ENCODE results near the gene SYNPO2. TPM values are rescaled to one million over a fixed set of nuclear protein-coding genes. Genes with fewer than 3 reads are reported as not detected.

The SYNPO2 gene
- total RNA-seq, 2 donors from 2014 or later, result 9.5 to 266 TPM

DNA sequence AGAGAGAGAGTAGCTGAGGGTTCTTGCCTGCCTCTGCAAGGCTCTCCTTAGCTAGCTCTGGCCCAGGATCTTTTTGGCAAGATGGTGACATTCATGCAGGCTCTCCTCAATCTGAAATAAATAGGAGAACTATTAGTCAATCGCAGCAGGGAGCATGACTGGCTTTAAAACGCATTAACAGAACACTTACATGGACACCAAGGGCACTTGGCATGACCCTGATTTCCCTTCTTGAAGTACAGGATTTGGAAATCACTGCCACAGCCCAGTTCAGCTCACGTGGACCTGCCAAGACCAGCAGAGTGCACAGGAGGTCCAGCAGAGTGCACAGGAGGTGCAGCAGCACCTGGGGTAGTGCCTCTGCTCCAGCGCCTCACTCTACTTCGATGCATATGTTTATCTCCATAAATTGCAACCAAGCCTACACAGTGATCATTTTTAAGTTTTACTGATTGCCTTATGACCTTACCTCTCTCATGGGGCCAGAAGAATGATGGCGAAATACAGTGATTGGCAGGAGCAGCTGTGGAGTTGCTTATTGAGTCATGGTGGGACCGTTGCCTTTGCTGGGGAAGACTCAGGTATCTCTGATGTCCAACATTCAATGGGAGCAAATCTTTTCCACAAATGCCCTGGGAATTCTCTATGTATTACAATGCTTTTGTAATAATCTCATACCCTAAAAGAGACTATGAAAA is 122.4 kb downstream of the SYNPO2 start:
- DNase-seq, result no peak
- TF ChIP-seq CTCF (IDR thresholded peaks at IDR 0.05), result no peak

DNA sequence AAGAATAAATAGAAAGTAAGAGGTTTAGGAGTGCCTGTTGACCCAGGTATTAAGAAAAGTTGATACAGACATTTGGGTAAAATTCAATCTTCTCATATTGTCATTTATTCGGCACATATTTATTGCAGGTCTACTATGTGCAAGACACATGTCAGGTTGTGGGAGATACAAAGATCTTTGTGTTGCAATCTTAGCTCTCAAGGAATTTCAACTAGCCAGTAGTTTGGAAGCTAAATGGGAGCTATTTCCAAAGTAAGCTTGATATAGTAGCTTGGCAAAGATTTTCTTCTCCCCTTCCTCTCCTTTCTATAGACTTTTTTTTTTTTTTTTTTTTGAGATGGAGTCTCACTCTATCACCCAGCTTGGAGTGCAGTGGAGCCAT is 122.9 kb downstream of the SYNPO2 start:
- intact Hi-C loops (cut with DNase I), result no loop called here
- Histone ChIP-seq H3K9ac (ENCODE audit: low read depth in 2 of 2, low read length in 2 of 2) (no peak overlapping the region), H3K36me3 (no peaks in the 10 kb centered on the region), H3K4me1 (no peaks in the 10 kb centered on the region), H3K27ac (no peak overlapping the region), H3K9me3 (no peaks in the 10 kb centered on the region), H3K27me3 (no peaks in the 10 kb centered on the region), H3K4me3 (no peak overlapping the region)
- no peak for DNase-seq
- no peak for TF ChIP-seq CTCF (IDR thresholded peaks at IDR 0.05)

More for the DNA sequence above, 122.4 kb downstream of the SYNPO2 start:
- H3K4me1 ChIP-seq, result no peaks in the 10 kb centered on the region
- H3K36me3 ChIP-seq, result no peaks in the 10 kb centered on the region
- no peak overlapping the region for H3K9ac ChIP-seq (ENCODE audit: low read depth in 2 of 2, low read length in 2 of 2)
- intact Hi-C loops (cut with DNase I), result no loop called here
- no peaks in the 10 kb centered on the region for H3K27me3 ChIP-seq
- no peak overlapping the region for H3K4me3 ChIP-seq
- no peak overlapping the region for H3K27ac ChIP-seq
- H3K9me3 ChIP-seq, result no peaks in the 10 kb centered on the region

DNA sequence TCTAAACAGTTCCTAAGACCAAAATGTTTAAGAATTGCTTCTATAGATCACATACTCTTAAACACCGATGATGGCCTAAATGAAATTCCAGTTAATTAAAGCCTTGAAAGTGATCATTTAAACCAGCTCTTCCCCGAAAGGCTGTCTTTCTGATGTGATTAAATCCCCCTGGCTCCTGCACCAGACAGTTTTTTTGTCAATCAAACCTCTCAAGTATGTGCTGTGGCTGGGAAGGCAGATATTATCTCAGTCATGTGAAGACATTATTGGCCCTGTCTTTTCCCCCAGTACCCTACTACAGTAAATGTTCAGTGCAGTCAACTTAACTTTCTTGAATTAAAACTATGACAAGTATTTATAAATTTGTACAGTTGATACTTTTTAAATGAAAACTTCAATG is 126.0 kb downstream of the SYNPO2 start:
- Histone ChIP-seq H3K27me3 (no peaks in the 10 kb centered on the region), H3K36me3 (no peaks in the 10 kb centered on the region), H3K4me3 (no peak overlapping the region), H3K27ac (no peak overlapping the region), H3K9me3 (no peaks in the 10 kb centered on the region), H3K9ac (ENCODE audit: low read depth in 2 of 2, low read length in 2 of 2) (no peak overlapping the region), H3K4me1 (no peaks in the 10 kb centered on the region)
- DNase-seq, result no peak
- intact Hi-C loops (cut with DNase I), result no loop called here
- no peak for TF ChIP-seq CTCF (IDR thresholded peaks at IDR 0.05)

- no peaks in the 10 kb centered on the region for H3K4me1 ChIP-seq
- TF ChIP-seq CTCF (IDR thresholded peaks at IDR 0.05), result no peak
- H3K27ac ChIP-seq, result peak overlapping the region; percentile 26
- DNase-seq, result no peak
- intact Hi-C loops (cut with DNase I), result no loop called here
- H3K9me3 ChIP-seq, result no peaks in the 10 kb centered on the region
- H3K9ac ChIP-seq (ENCODE audit: low read depth in 2 of 2, low read length in 2 of 2), result no peak overlapping the region
- H3K4me3 ChIP-seq, result no peak overlapping the region
- H3K27me3 ChIP-seq, result no peaks in the 10 kb centered on the region
- no peaks in the 10 kb centered on the region for H3K36me3 ChIP-seq
Observed at GRCh38 chr4:119016636-119017035, 128.0 kb downstream of the SYNPO2 start.

- Histone ChIP-seq H3K9me3 (no peaks in the 10 kb centered on the region), H3K4me1 (no peaks in the 10 kb centered on the region), H3K36me3 (no peaks in the 10 kb centered on the region), H3K9ac (ENCODE audit: low read depth in 2 of 2, low read length in 2 of 2) (no peak overlapping the region), H3K4me3 (no peak overlapping the region), H3K27ac (peak overlapping the region; percentile 15), H3K27me3 (no peaks in the 10 kb centered on the region)
- no peak for DNase-seq
- intact Hi-C loops (cut with DNase I), result no loop called here
- no peak for TF ChIP-seq CTCF (IDR thresholded peaks at IDR 0.05)
Observed at GRCh38 chr4:119017636-119018035, 129.0 kb downstream of the SYNPO2 start.

Measured in colonic mucosa (tissue), 4 donors.